GM19438 (cell line): ENCODE measurements around the gene SBNO2.

Experiments used
- ATAC-seq: cut with Tn5 transposase; IDR thresholded peaks from one replicate; pipeline ENCODE4 v1.9.1; 2021; ENCODE audit warnings: low read depth; ENCODE audit not compliant: unreplicated experiment

Gene SBNO2

GRCh38 chr19:1169411-1169791, 4.7 kb downstream of the SBNO2 start:
- ATAC-seq, result no peak

DNA sequence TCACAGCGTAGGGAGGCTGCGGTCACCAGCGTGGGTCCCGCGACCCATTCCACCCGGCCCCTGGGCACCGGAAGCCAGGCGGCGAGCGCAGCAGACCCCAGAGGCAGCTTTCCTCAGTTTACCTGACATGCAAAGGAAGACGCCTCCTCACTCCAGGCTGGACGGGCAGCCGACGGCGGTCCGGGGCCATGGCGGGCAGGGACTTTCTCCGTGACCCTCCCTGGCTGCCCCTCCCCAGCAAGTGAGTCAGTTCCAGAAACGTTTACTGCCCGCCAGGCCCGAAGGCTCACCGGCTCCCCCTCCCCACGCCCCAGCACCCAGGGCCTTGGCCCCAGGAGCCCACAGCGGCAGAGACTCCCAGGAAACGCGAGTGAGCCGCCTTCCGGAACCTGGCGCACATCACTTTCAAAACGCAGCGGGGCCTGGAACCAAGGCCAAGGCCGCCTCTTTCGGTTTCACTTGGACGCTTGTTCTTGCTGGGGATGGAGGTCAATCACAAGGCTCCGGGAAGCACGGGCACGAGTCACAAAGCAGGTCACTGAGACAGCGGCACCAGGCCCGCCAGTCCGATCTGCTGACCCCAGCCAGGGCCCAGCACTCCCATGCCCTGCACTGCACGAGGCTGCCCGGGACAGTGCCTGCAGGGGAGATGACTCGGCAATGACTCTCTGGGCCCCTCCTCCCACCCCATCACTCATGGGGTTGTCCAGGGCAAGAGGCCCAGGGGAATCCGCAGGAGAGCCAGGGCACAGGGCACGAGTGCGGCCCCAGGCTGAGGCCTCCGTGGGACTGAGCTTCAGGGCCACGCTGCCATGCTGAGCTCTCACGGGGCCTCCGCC, 5.3 kb downstream of the SBNO2 start:
- no peak for ATAC-seq

DNA sequence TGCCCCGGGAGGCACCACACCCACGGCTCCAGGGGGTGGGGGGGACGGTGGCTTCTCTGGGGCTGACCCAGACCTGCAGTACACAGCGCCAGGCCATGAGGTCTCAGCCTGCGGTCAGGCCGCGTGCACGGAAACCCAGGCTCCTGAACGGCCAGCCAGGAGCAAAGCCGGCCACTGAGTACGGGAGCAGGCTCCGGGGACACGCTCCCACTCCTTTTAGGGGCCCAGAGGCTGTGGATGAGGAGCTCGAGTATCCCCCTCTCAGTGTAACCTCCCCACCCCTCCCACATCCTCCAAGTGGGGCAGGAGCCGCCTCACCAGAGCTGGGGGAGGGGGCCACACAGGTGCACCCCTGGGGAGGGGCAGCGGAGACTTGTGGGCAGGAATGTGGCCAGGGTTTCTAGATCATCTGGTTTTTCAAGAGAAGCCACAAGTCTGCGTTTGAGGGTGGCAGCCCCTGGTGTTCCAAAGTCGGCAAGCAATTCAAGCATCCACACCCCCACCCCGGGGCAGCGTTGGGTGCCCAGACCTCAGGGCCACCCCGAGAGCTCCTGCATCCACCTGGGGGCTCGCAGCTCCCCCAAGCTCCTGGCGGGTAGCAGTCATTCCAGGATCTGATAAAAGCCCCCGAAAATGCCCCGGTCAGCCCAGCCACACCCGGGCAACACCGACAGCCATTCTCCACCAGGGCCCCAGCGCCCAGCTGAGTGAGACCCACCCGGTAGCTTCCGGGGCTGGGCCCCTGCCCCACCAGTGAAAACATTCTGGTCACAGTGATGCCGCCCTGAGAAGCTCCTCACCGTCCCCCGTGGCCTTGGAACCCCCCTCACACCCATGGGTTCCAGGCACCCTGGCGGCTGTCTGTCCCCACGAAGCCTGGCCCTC, 6.1 kb downstream of the SBNO2 start:
- no peak for ATAC-seq

- no peak for ATAC-seq
These were observed 7.0 kb downstream of the SBNO2 start for GRCh38 chr19:1166872-1167573.

DNA sequence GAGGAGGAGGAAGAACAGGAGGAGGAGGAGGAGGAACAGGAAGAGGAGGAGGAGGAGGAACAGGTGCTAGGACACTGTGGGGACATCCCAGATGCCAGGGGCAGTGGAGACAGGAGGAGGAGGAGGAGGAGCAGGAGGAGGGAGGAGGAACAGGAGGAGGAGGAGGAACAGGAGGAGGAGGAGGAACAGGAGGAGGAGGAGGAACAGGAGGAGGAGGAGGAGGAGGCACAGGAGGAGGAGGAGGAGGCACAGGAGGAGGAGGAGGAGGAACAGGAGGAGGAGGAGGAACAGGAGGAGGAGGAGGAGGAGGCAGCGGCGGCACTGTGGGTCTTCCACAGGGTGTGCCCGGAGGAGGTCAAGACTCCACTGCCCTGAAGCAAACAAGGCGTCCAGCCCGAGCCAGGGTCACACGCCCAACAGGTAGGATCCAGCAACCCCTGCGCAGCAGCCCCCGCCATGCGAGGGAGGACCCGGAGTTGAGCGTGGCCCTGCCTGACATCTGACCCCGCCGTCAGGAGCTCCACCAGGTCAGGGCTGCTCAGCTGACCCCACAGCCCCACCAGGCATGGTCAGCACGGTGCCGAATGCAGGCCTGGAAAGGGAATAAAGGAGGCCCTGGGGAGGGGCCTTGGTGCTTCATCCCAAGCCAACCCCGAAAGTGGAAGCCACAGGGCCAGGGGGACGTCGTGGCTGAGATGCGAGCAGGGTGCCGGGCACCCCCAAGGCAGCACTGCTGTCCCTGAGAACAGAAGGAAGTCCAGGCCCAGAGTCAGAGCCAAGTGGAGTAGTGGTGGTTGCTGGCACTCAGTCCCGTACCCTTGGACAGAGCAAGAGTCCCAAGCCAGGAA, 9.2 kb downstream of the SBNO2 start:
- no peak for ATAC-seq

DNA sequence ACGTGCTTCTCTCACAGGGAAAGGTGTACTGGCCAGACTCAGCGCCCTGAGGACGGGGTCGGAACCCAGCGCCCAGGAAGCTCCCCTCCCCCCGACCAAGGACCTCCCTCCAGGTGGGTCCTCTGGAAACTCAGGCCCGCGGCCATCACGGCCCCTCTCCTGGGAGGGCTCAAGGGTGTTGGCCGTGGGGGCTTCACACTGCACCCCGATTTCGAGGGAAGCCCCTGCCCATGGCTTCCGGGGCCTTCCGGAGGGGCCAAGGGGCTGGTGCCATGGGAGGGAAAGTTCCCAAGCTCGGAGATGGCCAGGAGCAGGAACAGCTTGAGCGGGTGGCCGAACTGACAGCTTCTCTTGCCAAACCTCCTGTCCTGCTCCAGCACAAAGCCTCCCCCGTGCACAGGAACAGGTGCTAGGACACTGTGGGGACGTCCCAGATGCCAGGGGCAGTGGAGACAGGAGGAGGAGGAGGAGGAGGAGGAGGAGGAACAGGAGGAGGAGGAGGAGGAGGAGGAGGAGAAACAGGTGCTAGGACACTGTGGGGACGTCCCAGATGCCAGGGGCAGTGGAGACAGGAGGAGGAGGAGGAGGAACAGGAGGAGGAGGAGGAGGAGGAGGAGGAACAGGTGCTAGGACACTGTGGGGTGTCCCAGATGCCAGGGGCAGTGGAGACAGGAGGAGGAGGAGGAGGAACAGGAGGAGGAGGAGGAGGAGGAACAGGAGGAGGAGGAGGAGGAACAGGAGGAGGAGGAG, 10.0 kb downstream of the SBNO2 start:
- ATAC-seq, result no peak

DNA sequence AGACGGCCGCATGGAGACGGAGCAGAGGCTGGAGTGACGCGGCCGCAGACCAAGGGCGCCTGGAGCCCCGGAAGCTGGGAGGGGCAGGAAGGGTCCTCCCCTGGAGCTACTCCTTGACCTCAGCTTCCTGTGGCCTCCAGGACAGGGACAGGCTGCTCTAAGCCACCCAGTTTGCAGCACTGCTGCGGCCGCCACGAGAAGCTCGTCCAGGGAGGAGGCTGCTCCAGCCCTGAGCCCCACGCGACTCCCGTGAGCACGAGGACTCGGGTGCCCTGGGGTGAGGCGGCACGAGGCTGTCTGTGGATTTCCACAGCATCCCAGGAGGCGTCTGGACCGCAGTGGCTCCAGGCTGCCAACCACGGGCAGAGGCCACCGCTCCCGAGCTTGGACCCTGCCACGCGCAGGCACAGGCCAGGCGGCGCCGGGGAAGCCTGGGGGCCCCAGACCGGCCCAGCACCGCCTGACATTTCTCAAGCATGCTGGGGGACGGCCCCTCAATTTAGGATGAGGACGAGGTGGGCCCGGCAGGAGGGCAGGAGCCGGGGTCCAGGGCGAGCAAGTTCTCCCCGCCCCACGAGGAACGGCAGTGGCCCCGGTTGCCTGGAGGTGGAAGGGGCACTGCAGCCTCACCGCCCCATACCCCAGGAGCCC, 10.7 kb downstream of the SBNO2 start:
- ATAC-seq, result no peak

GRCh38 chr19:1162404-1163282, 11.4 kb downstream of the SBNO2 start:
- no peak for ATAC-seq

- no peak for ATAC-seq
These were observed 12.4 kb downstream of the SBNO2 start for GRCh38 chr19:1161716-1162115.

DNA sequence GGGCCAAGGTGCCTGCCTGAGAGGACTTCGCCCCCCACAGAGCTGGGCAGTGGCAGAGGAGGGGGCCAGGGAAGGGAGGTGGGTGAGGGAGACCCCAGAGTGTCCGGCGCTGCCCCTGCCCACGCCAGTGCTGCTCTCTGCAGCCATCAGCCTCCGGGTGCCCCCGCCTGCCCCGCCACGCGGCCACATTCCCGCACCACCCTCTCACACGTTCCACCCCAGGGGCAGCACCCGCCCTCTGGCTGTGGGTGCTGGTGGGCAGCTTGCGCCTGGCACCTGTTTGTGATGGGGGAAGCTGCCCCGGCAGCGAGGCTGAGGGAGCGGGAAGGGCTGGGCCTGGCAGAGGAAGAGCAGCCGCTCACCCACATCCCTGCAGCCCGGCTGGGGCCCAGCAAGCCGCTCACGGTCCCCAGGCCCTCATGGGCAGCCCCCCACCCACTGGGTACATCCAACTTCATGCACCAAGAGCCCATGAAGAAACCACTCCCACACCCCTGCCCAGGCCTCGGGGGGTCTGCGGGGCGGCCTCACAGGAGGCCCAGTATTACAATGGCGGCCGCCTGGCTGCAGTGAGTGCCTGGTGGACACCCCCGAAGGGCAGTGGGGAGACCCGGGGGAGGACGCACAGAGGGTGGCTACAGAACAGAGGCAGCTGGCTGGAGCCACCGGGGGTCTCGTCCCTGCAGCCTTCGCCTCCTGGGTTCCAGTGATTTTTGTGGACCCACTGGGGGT, 14.0 kb downstream of the SBNO2 start:
- ATAC-seq, result no peak

DNA sequence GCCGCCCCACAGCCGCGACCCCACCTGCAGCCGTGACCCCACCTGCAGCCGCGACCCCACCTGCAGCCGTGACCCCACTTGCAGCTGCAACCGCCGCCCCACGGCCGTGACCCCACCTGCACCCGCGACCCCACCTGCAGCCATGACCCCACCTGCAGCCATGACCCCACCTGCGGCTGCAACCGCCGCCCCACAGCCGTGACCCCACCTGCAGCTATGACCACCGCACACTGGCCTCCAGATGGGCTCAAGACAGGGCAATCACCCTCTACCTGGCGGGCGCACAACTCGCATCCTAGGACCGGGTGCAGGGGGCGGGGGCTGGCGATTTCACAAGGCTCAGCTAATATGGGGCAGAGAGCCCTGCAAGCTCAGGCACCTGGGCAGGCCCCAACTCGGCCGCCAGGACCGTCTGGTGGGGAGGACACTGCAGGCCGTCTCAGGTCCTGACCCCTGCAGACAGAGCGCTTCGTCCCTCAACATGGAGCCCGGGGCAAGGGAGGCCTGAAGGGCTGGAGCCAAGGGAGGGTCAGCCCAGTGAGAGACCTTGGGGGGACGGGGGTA, 15.1 kb downstream of the SBNO2 start:
- ATAC-seq, result no peak

DNA sequence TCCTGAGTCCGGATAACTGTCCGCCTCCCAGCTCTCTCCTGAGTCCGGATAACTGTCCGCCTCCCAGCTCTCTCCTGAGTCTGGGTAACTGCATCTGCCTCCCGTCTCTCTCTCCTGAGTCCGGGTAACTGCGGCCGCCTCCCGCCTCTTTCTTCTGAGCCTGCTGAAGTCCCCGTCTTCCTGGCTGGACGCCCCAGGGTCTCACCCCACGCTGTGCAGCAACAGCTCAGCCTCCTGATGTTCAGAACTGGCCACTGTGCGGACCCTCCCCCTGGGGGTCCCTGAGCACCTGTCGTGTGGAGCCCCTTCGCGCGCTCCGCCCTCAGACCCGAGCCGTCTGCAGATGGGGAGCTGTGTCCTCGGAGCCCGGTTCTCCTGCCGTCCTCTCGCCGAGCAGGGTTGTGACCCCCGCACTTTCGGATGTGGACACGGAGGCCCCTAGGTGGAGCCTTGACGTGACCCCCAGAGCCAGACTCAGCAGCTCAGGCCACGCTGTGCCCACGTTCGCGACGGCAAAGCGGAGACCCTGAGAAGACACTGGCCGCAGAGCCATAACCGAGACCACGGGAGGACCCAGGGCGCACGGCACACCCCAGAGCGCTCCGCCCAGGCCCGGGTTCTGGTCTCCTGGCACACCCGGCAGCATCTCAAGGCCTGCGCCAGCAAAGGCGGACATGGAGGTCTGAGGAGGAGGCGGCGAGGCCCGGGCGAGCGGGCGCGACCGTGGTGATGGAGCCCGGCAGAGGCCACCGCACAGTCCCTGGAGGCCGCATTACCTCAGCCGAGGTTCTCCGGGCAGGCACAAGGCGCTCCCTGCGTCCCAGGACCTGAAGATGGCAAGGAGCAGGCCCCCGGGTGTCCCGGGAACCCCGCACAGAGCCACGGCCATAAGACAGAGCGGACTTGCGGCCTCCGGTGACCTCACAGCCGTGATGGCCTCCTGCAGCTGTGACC, 15.9 kb downstream of the SBNO2 start:
- no peak for ATAC-seq

GRCh38 chr19:1156830-1157615, 17.0 kb downstream of the SBNO2 start:
- ATAC-seq, result no peak

DNA sequence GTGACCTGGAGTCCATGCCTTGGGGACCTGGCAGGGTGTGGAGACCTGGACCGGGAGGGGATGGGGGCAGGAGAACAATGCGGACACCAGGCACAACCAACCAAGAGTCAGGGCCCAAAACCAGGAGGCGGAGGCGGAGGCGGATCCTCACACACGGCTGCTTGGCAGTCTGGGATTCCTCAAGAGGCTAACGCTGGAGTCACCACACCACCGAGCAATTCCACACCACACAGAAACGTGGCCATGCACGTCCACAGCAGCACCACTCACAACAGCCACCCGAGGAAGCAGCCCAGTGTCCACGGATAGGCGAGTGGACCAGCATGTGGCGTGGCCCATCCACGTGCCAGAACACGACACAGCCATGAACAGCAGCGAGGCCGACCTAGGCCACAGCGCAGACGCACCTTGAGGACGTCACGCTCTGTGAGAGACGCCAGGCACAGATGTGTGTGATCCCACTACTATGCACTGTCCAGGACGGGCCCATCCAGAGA, 17.7 kb downstream of the SBNO2 start:
- no peak for ATAC-seq
